ENCODE measurements around the gene APOA1. TPM values are rescaled to one million over a fixed set of nuclear protein-coding genes. Genes with fewer than 3 reads are reported as not detected.

The APOA1 gene
- total and polyA plus RNA-seq, 10 of the 15 experiments (the other 5 are each of a cell fraction or from before 2014, with no cell fraction given): 0.10 to 2.4 (median 0.24) TPM; not detected in 3

- TF ChIP-seq ATF3 (IDR thresholded peaks at IDR 0.05; ENCODE audit: borderline replicate concordance, extremely low read depth, low read depth, low read length): no peak
- peak; percentile 68 to 81 (median 75) for TF ChIP-seq CTCF (IDR thresholded peaks at IDR 0.05 in 2 of 3, conservative IDR thresholded peaks at IDR 0.05 in 1 of 3; ENCODE audit: control insufficient read depth in 2 of 3, extremely low read depth in 1 of 3, insufficient read depth in 1 of 3, low read depth in 3 of 3, low read length in 3 of 3)
- no peak for TF ChIP-seq RBBP5 (conservative IDR thresholded peaks at IDR 0.05)
- peak; percentile 81; the same call in 1 of the 2 replicates for TF ChIP-seq RB1 (IDR thresholded peaks at IDR 0.05; ENCODE audit: borderline replicate concordance)
- peak; percentile 64 for TF ChIP-seq SMC3 (IDR thresholded peaks at IDR 0.05; ENCODE audit: borderline replicate concordance, low read length)
- TF ChIP-seq TCF3 (IDR thresholded peaks at IDR 0.05; ENCODE audit: borderline replicate concordance, insufficient read depth, low read depth, low read length): 0 out of 2 replicates have a peak, but pooled peaks have one; percentile 43
- TF ChIP-seq TCF12 (IDR thresholded peaks at IDR 0.05; ENCODE audit: low read depth, low read length): 0 out of 2 replicates have a peak, but pooled peaks have one; percentile 32
- no peak for TF ChIP-seq ZBTB4 (CRISPR knock-in tag; IDR thresholded peaks at IDR 0.05)
- 0 out of 2 replicates have a peak, but pooled peaks have one; percentile 13 for TF ChIP-seq CREB1 (IDR thresholded peaks at IDR 0.05; ENCODE audit: low read depth)
- TF ChIP-seq HDAC6 (IDR thresholded peaks at IDR 0.05; ENCODE audit: unreplicated experiment): peak; percentile 93
- TF ChIP-seq CBX5 (IDR thresholded peaks at IDR 0.05; ENCODE audit: low read depth): peak; percentile 92; the same call in 1 of the 2 replicates
- TF ChIP-seq POLR2A (IDR thresholded peaks at IDR 0.05; ENCODE audit: low read depth, low read length): peak; percentile 83
- TF ChIP-seq BACH1 (IDR thresholded peaks at IDR 0.05; ENCODE audit: borderline replicate concordance): peak; percentile 42; the same call in 1 of the 2 replicates
Measured at GRCh38 chr11:116835791-116836631, 1.4 kb downstream of the APOA1 start (continued).
